HepG2 (cell line): ENCODE data around the gene ERICH3. TPM values are rescaled to one million over a fixed set of nuclear protein-coding genes. Genes with fewer than 3 reads are reported as not detected.

ENCODE experiments used
- ATAC-seq: fragments of 200-7000 bp; cut with Tn5 transposase; 3 replicates; pipeline ENCODE4 v1.9.1; 2020; ENCODE audit warnings: mild to moderate bottlenecking, moderate library complexity
- BruUV-seq: library from RNA; stranded (reverse); fragments of 400-500 nt; replicated peaks from 2 replicates; lab custom pipeline; 2021; lab: Mats Ljungman, UMichigan
- CTCF ChIA-PET: fragments of 300-600 bp; formaldehyde crosslinking; extraction: SDS; loops from one replicate; lab custom pipeline; 2021; ENCODE audit warnings: low total read pairs, inconsistent platforms, low intra/inter-chr PET ratio; lab: Yijun Ruan, JAX
- POLR2A ChIA-PET: fragments of 350-600 bp; sonication (Branson Sonifier 250); formaldehyde crosslinking; loops from one replicate; lab custom pipeline; 2020; ENCODE audit warnings: antibody characterized with exemption, inconsistent platforms; lab: Yijun Ruan, JAX
- DNase-seq: peaks from one replicate; pipeline ENCODE4 v3.0.0-alpha.2; 2015; ENCODE audit warnings: low spot score
- FAIRE-seq: peaks from 3 replicates; lab custom pipeline; 2011; peaks lifted over from hg19 to GRCh38; lab: Jason Lieb, UNC
- H2AFZ ChIP-seq: one replicate; pipeline ENCODE4 v1.6.1; 2011; ENCODE audit warnings: low read length, inconsistent platforms
- H3K27ac ChIP-seq: fragments of 300-600 bp; 3 replicates; pipeline ENCODE4 v1.8.0; 2011; ENCODE audit warnings: mixed run types, mild to moderate bottlenecking, mixed read lengths, low read length, inconsistent platforms; ENCODE audit not compliant: insufficient read depth; ENCODE audit errors: extremely low read length
- H3K27me3 ChIP-seq, 2 experiments: fragments of 200-600 bp in 1 of 2; 2 replicates in 1 of 2; 3 replicates in 1 of 2; pipeline versions ENCODE4 v1.6.0 to v1.8.0; 2011; ENCODE audit warnings: low read length in 2 of 2, mild to moderate bottlenecking in 2 of 2, moderate library complexity in 2 of 2, inconsistent platforms in 1 of 2; ENCODE audit not compliant: insufficient read depth in 2 of 2, control insufficient read depth in 1 of 2
- H3K36me3 ChIP-seq, 2 experiments: fragments of 200-600 bp in 1 of 2; replicated peaks in 1 of 2; 2 replicates in 1 of 2; 3 replicates in 1 of 2; pipeline versions ENCODE4 v1.5.1 to v1.8.0; 2011; ENCODE audit warnings: low read length in 2 of 2, inconsistent platforms in 1 of 2; ENCODE audit not compliant: insufficient read depth in 2 of 2, control insufficient read depth in 1 of 2
- H3K4me1 ChIP-seq: 2 replicates; pipeline ENCODE4 v1.5.1; 2012; ENCODE audit warnings: low read length, inconsistent platforms; ENCODE audit not compliant: insufficient read depth
- H3K4me2 ChIP-seq: 2 replicates; pipeline ENCODE4 v1.6.0; 2011; ENCODE audit warnings: low read depth, low read length, inconsistent platforms
- H3K4me3 ChIP-seq, 3 experiments: fragments of 200-600 bp in 1 of 3; sonication (generic), shearing (Covaris generic) in 1 of 3; replicated peaks in 1 of 3; 2 replicates each; pipeline ENCODE4 v1.5.1; 2011 to 2016; ENCODE audit warnings: low read length in 3 of 3, inconsistent platforms in 2 of 3, low read depth in 2 of 3, mild to moderate bottlenecking in 2 of 3, control low read depth in 1 of 3, mixed read lengths in 1 of 3; ENCODE audit not compliant: insufficient read depth in 1 of 3
- H3K79me2 ChIP-seq: one replicate; pipeline ENCODE4 v1.6.1; 2011; ENCODE audit warnings: low read length, inconsistent platforms; ENCODE audit not compliant: insufficient read depth
- H3K9ac ChIP-seq: 2 replicates; pipeline ENCODE4 v1.6.0; 2011; ENCODE audit warnings: mild to moderate bottlenecking, low read depth, low read length, inconsistent platforms; ENCODE audit not compliant: insufficient read depth
- H3K9me3 ChIP-seq: 2 replicates; pipeline ENCODE4 v1.5.1; 2012; ENCODE audit warnings: mild to moderate bottlenecking, low read length
- H4K20me1 ChIP-seq: 2 replicates; pipeline ENCODE4 v1.6.0; 2011; ENCODE audit warnings: inconsistent platforms, mild to moderate bottlenecking, low read length, moderate library complexity; ENCODE audit not compliant: insufficient read depth
- CAMTA2 ChIP-seq: sonication (generic); formaldehyde crosslinking; IDR thresholded peaks from 2 replicates; pipeline ENCODE4 v1.4.0; 2020; ENCODE audit warnings: mild to moderate bottlenecking, missing genetic modification reagents, borderline replicate concordance
- CENPT ChIP-seq: sonication (generic); formaldehyde crosslinking; IDR thresholded peaks from 2 replicates; pipeline ENCODE4 v1.8.0; 2022; ENCODE audit warnings: low read depth, mild to moderate bottlenecking, moderate library complexity, missing genetic modification reagents
- ELF1 ChIP-seq: sonication (generic); formaldehyde crosslinking; IDR thresholded peaks from 2 replicates; pipeline ENCODE4 v1.4.0; 2020; ENCODE audit warnings: missing genetic modification reagents
- FOXA3 ChIP-seq: IDR thresholded peaks from 2 replicates; pipeline ENCODE4 v1.6.1; 2016; ENCODE audit warnings: missing genetic modification reagents, missing compliant biosample characterization
- KLF12 ChIP-seq: sonication (generic); formaldehyde crosslinking; IDR thresholded peaks from 2 replicates; pipeline ENCODE4 v1.4.0; 2020; ENCODE audit warnings: missing genetic modification reagents, borderline replicate concordance
- MED13 ChIP-seq: sonication (generic); formaldehyde crosslinking; IDR thresholded peaks from 2 replicates; pipeline ENCODE4 v1.5.0; 2020; ENCODE audit warnings: missing genetic modification reagents
- WGBS: methylation state at CpG from one replicate; pipeline ENCODE4 v1.1.6; 2017; ENCODE audit warnings: low lambda C conversion rate; 5-methylcytosine and 5-hydroxymethylcytosine counted together
- in situ Hi-C: cut with HindIII; loops from 2 replicates; pipeline ENCODE4 v1.10.0; 2017; ENCODE audit warnings: low pct_unique_long_range_greater_than_20kb; ENCODE audit not compliant: extremely low pct_ligation_motif_present
- intact Hi-C: fragments of 100-400 bp; cut with micrococcal nuclease; formaldehyde crosslinking; loops from one replicate; pipeline ENCODE4 v1.10.0; 2022; ENCODE audit not compliant: unreplicated experiment
- polyA plus RNA-seq, 8 experiments: library from polyadenylated mRNA; depleted of rRNA in 3 of 8; stranded (reverse) in 7 of 8; unstranded in 1 of 8; fragments of >200 nt; fragmentation: Illumina TruSeq in 4 of 8; extraction: Trizol in 4 of 8; gene quantifications; 2 replicates each; pipeline versions ENCODE4 v1.2.1 to v1.2.3, GENCODE V29; 2011 to 2016; ENCODE audit warnings: low read depth in 4 of 8, missing spikeins in 1 of 8, mixed read lengths in 1 of 8; ENCODE audit not compliant: insufficient read depth in 1 of 8
- total RNA-seq, 5 experiments: library from RNA; depleted of rRNA; stranded (reverse); fragments of >200 nt; fragmentation: Illumina TruSeq; extraction: Trizol; gene quantifications; 2 replicates each; pipeline ENCODE4 v1.2.3, GENCODE V29; 2016; ENCODE audit warnings: low read depth in 1 of 5
- TF ChIP-seq, protein P1 (sequence below): sonication (generic); formaldehyde crosslinking; IDR thresholded peaks from 2 replicates; pipeline ENCODE4 v1.5.0; 2020; ENCODE audit warnings: mild to moderate bottlenecking, missing genetic modification reagents

The ERICH3 gene
- total and polyA plus RNA-seq, 2 of the 13 experiments (the other 11 are each of a cell fraction or from before 2014, with no cell fraction given), result 0.03 TPM; not detected in 1

DNA sequence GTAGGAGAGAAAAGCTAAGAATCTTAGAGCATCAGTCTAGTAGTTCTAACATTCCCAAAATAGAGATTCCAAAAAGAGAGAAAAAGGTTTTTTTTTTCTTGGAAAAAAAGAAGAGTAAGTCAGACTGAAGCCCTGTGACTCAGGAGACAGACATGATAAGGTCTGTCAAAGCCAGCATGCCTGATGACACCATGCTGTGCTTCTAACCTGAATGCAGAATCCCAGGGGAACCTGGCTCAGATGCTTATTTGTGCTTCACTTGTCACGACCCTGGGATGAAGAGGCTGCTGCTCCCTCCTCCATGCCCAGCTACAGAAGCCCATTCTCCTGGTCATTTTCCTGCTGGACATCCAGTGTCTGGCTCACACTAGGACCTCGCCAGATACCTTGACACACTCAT lies 44.3 kb downstream of the ERICH3 start:
- no peak for ATAC-seq
- Histone ChIP-seq H3K4me1 (no peaks in the 10 kb centered on the region), H4K20me1 (no peaks in the 10 kb centered on the region)
- intact Hi-C loops, result no loop called here
- POLR2A ChIA-PET, result no interaction called here
- TF ChIP-seq FOXA3 (CRISPR knock-in tag) (no peak), KLF12 (CRISPR knock-in tag) (no peak), MED13 (CRISPR knock-in tag) (no peak), CENPT (no peak)
- TF ChIP-seq, all 625 proteins: peak for 0
- no TSS peak for BruUV-seq
- Histone ChIP-seq H2AFZ (no peak overlapping the region), H3K27me3 (no peaks in the 10 kb centered on the region), H3K9me3 (no peaks in the 10 kb centered on the region), H3K79me2 (no peaks in the 10 kb centered on the region), H3K36me3 (no peaks in the 10 kb centered on the region), H3K4me2 (no peak overlapping the region), H3K4me3 (no peak overlapping the region), H3K9ac (no peak overlapping the region), H3K27ac (no peak overlapping the region)
- FAIRE-seq (no peak), DNase-seq (no peak)
- no CpG with 5 or more reads among the region's 2 CpGs for WGBS
- CTCF ChIA-PET, result no interaction called here
- in situ Hi-C loops, result no loop called here

DNA sequence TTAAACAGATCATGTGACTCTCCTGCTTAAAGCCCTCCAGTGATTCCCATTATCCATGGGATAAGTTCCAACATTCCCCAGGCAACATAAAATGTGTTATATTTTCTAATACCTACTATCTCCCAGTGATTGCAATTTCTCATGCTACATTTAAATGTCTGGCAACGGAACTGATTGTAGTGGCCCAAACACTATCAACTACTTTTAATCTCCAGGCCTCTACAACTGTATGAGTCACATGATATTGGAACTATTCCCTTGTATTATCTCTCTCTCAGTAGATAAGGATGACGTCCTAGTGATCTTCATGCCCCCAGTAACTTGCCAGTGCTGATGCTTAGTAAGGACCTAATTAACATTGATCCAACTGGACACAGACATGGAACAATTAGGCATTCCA lies 49.9 kb downstream of the ERICH3 start:
- no peak overlapping the region for H2AFZ ChIP-seq
- no peaks in the 10 kb centered on the region for H3K9me3 ChIP-seq
- intact Hi-C loops, result no loop called here
- no peak overlapping the region for H3K4me3 ChIP-seq
- CTCF ChIA-PET, result no interaction called here
- FAIRE-seq (no peak), ATAC-seq (no peak), DNase-seq (no peak)
- H3K27ac ChIP-seq, result no peak overlapping the region
- POLR2A ChIA-PET, result no interaction called here
- no peak overlapping the region for H3K4me2 ChIP-seq
- in situ Hi-C loops, result no loop called here
- no peak overlapping the region for H3K9ac ChIP-seq
- no peaks in the 10 kb centered on the region for H3K4me1 ChIP-seq
- H3K79me2 ChIP-seq, result no peaks in the 10 kb centered on the region
- TF ChIP-seq, protein P1, sequence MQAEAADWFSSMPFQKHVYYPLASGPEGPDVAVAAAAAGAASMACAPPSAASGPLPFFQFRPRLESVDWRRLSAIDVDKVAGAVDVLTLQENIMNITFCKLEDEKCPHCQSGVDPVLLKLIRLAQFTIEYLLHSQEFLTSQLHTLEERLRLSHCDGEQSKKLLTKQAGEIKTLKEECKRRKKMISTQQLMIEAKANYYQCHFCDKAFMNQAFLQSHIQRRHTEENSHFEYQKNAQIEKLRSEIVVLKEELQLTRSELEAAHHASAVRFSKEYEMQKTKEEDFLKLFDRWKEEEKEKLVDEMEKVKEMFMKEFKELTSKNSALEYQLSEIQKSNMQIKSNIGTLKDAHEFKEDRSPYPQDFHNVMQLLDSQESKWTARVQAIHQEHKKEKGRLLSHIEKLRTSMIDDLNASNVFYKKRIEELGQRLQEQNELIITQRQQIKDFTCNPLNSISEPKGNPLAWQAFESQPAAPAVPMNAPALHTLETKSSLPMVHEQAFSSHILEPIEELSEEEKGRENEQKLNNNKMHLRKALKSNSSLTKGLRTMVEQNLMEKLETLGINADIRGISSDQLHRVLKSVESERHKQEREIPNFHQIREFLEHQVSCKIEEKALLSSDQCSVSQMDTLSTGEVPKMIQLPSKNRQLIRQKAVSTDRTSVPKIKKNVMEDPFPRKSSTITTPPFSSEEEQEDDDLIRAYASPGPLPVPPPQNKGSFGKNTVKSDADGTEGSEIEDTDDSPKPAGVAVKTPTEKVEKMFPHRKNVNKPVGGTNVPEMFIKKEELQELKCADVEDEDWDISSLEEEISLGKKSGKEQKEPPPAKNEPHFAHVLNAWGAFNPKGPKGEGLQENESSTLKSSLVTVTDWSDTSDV (CRISPR knock-in tag), result no peak
- no peak for TF ChIP-seq ELF1 (CRISPR knock-in tag)
- no peak for TF ChIP-seq CAMTA2 (CRISPR knock-in tag)
- no peaks in the 10 kb centered on the region for H3K36me3 ChIP-seq
- 3% methylated on average over 2 of the region's 2 CpGs for WGBS
- BruUV-seq, result no TSS peak
- no peaks in the 10 kb centered on the region for H4K20me1 ChIP-seq
- H3K27me3 ChIP-seq, result no peaks in the 10 kb centered on the region
